ENCODE data around the gene SCD5. TPM values are rescaled to one million over a fixed set of nuclear protein-coding genes. Genes with fewer than 3 reads are reported as not detected.
A peak's percentile ranks its signal among the peaks of the same experiment; 100 is the strongest.

SCD5 gene
- total RNA-seq, 1 experiment from 2014 or later, result 4.8 TPM

- H3K4me3 ChIP-seq (ENCODE audit: insufficient read depth, low read depth, low read length), result no peak overlapping the region
These were observed 12.8 kb downstream of the SCD5 start for GRCh38 chr4:82785611-82786400.

GRCh38 chr4:82784681-82785610, 13.7 kb downstream of the SCD5 start:
- no peaks in the 10 kb centered on the region for H3K36me3 ChIP-seq (replicated peaks; ENCODE audit: control insufficient read depth, insufficient read depth, low read length)
- H3K4me3 ChIP-seq (ENCODE audit: insufficient read depth, low read depth, low read length), result no peak overlapping the region
- no peak for DNase-seq
- H3K27me3 ChIP-seq (ENCODE audit: control insufficient read depth, insufficient read depth, low read length), result peaks cover 62% of the 10 kb centered on the region

More at GRCh38 chr4:82785611-82786400, 12.8 kb downstream of the SCD5 start:
- Histone ChIP-seq H3K36me3 (replicated peaks; ENCODE audit: control insufficient read depth, insufficient read depth, low read length) (no peaks in the 10 kb centered on the region), H3K27me3 (ENCODE audit: control insufficient read depth, insufficient read depth, low read length) (peaks cover 71% of the 10 kb centered on the region)
- peak; percentile 34 for DNase-seq

GRCh38 chr4:82782626-82783345, 15.8 kb downstream of the SCD5 start:
- Histone ChIP-seq H3K27me3 (ENCODE audit: control insufficient read depth, insufficient read depth, low read length) (peaks cover 41% of the 10 kb centered on the region), H3K4me3 (ENCODE audit: insufficient read depth, low read depth, low read length) (no peak overlapping the region), H3K36me3 (replicated peaks; ENCODE audit: control insufficient read depth, insufficient read depth, low read length) (no peaks in the 10 kb centered on the region)
- peak; percentile 31 for DNase-seq

DNA sequence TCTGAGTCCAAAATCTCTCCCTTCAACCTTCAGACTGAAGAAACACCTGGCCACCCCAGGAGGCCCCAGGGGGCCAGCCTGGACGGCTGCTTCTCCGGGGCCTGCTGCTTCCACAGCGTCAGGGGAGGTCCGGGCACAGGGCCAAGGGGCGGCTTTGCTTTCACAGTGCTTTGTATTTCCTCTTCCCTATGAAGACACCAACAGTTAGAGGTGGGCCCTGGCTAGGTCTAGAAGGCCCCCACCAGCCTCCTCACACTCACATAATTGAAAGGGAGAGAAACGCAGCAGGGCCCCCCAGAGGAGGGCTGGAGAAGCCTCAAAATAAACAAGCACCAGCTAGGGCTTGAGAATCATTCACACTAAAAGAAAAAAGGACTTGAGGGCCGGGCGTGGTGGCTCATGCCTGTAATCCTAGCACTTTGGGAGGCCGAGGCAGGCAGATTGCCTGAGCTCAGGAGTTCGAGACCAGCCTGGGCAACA, 17.8 kb downstream of the SCD5 start:
- no peak overlapping the region for H3K4me3 ChIP-seq (ENCODE audit: insufficient read depth, low read depth, low read length)
- no peaks in the 10 kb centered on the region for H3K36me3 ChIP-seq (replicated peaks; ENCODE audit: control insufficient read depth, insufficient read depth, low read length)
- DNase-seq, result no peak
- peaks cover 25% of the 10 kb centered on the region for H3K27me3 ChIP-seq (ENCODE audit: control insufficient read depth, insufficient read depth, low read length)

GRCh38 chr4:82780170-82780751, 18.3 kb downstream of the SCD5 start:
- no peaks in the 10 kb centered on the region for H3K36me3 ChIP-seq (replicated peaks; ENCODE audit: control insufficient read depth, insufficient read depth, low read length)
- no peak overlapping the region for H3K4me3 ChIP-seq (ENCODE audit: insufficient read depth, low read depth, low read length)
- no peak for DNase-seq
- H3K27me3 ChIP-seq (ENCODE audit: control insufficient read depth, insufficient read depth, low read length), result peaks cover 25% of the 10 kb centered on the region

GRCh38 chr4:82779032-82779431, 19.6 kb downstream of the SCD5 start:
- no peak overlapping the region for H3K4me3 ChIP-seq (ENCODE audit: insufficient read depth, low read depth, low read length)
- peaks cover 14% of the 10 kb centered on the region for H3K27me3 ChIP-seq (ENCODE audit: control insufficient read depth, insufficient read depth, low read length)
- no peak for DNase-seq
- no peaks in the 10 kb centered on the region for H3K36me3 ChIP-seq (replicated peaks; ENCODE audit: control insufficient read depth, insufficient read depth, low read length)

DNA sequence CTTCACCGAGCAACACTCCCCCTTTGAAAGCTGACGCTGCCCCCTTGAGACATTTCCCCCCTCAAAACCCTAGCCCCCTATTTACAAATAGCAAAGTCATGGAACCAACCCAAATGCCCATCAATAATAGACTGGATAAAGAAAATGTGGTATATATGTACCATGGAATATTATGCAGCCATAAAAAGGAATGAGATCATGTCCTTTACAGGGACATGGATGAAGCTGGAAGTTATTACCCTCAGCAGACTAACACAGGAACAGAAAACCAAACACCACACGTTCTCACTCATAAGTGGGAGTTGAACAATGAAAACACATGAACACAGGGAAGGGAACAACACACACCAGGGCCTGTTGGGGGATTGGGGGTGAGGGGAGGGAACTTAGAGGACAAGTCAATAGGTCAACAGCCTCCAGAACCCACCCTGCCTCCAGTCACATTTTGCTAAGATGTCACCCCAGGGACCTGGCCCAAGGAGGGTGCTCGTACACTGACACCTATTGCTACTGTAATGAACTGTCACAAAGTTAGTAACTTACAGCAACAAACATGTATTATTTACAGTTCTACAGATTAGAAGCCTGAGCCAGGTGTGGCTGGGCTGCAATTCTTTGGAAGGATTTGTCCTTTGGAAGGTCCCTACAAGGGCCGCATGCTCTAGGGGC, 20.6 kb downstream of the SCD5 start:
- H3K4me3 ChIP-seq (ENCODE audit: insufficient read depth, low read depth, low read length), result no peak overlapping the region
- H3K36me3 ChIP-seq (replicated peaks; ENCODE audit: control insufficient read depth, insufficient read depth, low read length), result no peaks in the 10 kb centered on the region
- no peak for DNase-seq
- H3K27me3 ChIP-seq (ENCODE audit: control insufficient read depth, insufficient read depth, low read length), result peaks cover 7% of the 10 kb centered on the region

DNA sequence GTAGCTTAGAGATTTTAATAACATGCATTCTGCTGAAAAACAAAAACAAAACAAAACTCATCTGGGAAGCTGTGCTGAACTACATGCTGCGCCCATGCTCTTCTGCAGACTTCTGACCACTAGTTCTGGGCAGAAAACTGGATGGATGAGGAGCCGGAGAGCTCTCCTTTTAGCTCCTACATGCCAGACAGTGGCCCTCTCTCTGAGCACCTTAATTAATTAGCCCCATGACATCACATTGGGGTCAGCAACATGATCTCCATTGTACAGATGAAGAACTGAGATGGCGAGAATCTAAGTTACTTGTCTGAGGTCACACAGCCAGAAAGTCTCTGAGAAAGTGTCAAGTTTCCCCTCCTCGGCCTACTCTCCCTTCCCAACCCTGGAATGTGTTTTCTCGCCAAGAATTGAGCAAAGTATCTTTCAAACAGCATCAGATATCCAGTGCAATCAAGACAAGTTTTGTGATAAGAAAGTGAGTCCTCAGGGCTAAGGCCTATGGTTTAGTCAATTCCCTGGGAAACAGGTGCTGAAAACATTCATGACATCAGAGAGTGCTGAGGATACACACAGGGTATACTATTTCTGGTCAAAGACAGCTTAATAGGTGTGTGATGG, 21.6 kb downstream of the SCD5 start:
- Histone ChIP-seq H3K27me3 (ENCODE audit: control insufficient read depth, insufficient read depth, low read length) (no peaks in the 10 kb centered on the region; the same call in 1 of the 2 replicates), H3K36me3 (replicated peaks; ENCODE audit: control insufficient read depth, insufficient read depth, low read length) (no peaks in the 10 kb centered on the region), H3K4me3 (ENCODE audit: insufficient read depth, low read depth, low read length) (no peak overlapping the region)
- DNase-seq, result no peak

DNA sequence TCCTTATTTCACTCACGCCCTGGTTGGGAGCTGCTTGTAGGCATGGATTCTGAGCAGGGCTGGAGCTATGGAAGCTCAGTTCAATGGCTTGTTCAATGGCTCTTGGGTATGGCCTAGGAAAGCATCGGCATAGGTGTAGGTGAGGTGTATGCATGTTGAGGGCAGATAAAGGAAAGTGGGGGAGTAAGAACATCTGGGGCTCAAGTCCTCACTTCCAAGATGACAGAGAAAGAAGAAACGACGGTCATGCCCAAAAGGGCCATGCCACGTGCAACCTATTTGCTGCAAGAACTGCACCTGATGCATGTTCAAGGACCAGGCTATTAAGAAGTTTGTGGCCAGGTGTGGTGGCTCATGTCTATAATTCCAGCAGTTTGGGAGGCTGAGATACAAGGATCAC, 23.4 kb downstream of the SCD5 start:
- DNase-seq, result no peak
- no peaks in the 10 kb centered on the region; the same call in 1 of the 2 replicates for H3K27me3 ChIP-seq (ENCODE audit: control insufficient read depth, insufficient read depth, low read length)
- no peaks in the 10 kb centered on the region for H3K36me3 ChIP-seq (replicated peaks; ENCODE audit: control insufficient read depth, insufficient read depth, low read length)
- no peak overlapping the region for H3K4me3 ChIP-seq (ENCODE audit: insufficient read depth, low read depth, low read length)

- no peak overlapping the region for H3K4me3 ChIP-seq (ENCODE audit: insufficient read depth, low read depth, low read length)
- no peaks in the 10 kb centered on the region for H3K36me3 ChIP-seq (replicated peaks; ENCODE audit: control insufficient read depth, insufficient read depth, low read length)
- no peak for DNase-seq
- H3K27me3 ChIP-seq (ENCODE audit: control insufficient read depth, insufficient read depth, low read length), result no peaks in the 10 kb centered on the region
These were observed 23.9 kb downstream of the SCD5 start for GRCh38 chr4:82774711-82775171.

DNA sequence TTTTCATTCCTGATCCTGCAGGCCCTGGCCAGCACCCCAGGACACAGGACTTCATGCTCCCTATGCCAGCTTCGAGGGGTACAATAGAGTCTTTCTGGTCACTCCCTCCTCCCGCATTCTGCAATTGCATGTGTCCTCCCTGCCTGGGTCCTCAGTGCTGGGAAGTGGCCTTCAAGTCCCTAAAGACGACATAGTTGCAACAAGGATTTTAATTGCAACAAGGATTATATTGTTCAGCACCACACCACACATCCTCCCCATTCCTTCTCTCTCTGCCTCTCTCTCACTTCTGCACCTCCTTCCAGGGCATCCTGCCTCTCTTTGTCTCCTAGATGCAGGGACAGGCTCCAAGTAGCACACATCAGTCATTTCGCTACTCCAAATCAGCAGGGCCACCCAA, 25.5 kb downstream of the SCD5 start:
- Histone ChIP-seq H3K36me3 (replicated peaks; ENCODE audit: control insufficient read depth, insufficient read depth, low read length) (no peaks in the 10 kb centered on the region), H3K4me3 (ENCODE audit: insufficient read depth, low read depth, low read length) (no peak overlapping the region), H3K27me3 (ENCODE audit: control insufficient read depth, insufficient read depth, low read length) (no peaks in the 10 kb centered on the region)
- DNase-seq, result no peak

DNA sequence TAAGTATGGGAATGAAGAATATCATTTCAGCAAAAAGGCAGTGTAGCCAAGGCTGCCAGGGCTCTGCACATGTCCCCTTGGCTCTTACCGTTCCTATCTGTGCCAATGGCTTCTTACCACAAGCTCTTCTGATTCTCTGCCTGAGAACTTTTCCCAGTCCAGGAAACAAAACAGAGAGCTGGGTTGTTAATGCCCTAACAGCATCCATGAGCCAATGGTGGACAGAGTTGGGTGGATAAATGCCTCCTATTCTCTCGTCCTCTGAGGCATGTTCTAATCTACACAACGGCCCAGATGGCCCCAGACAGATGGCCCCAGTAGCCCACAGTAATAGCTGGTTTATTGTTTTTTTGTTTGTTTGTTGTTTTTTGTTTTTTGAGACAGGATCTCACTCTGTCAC, 28.0 kb downstream of the SCD5 start:
- Histone ChIP-seq H3K27me3 (ENCODE audit: control insufficient read depth, insufficient read depth, low read length) (no peaks in the 10 kb centered on the region), H3K36me3 (replicated peaks; ENCODE audit: control insufficient read depth, insufficient read depth, low read length) (no peaks in the 10 kb centered on the region), H3K4me3 (ENCODE audit: insufficient read depth, low read depth, low read length) (no peak overlapping the region)
- no peak for DNase-seq

GRCh38 chr4:82765134-82765533, 33.5 kb downstream of the SCD5 start:
- H3K36me3 ChIP-seq (replicated peaks; ENCODE audit: control insufficient read depth, insufficient read depth, low read length), result no peaks in the 10 kb centered on the region
- DNase-seq, result no peak
- H3K27me3 ChIP-seq (ENCODE audit: control insufficient read depth, insufficient read depth, low read length), result no peaks in the 10 kb centered on the region
- no peak overlapping the region for H3K4me3 ChIP-seq (ENCODE audit: insufficient read depth, low read depth, low read length)
